BJ (cell line): ENCODE data around the gene PDE1C. TPM values are rescaled to one million over a fixed set of nuclear protein-coding genes. Genes with fewer than 3 reads are reported as not detected.

Experiments
- CTCF ChIA-PET: fragments of 350-600 bp; formaldehyde crosslinking; extraction: SDS; loops from one replicate; lab custom pipeline; 2021; ENCODE audit warnings: antibody characterized with exemption, inconsistent platforms; lab: Yijun Ruan, JAX
- POLR2A ChIA-PET: fragments of 300-600 bp; sonication (Branson Sonifier 250); formaldehyde crosslinking; extraction: SDS; loops from one replicate; lab custom pipeline; 2021; ENCODE audit warnings: antibody characterized with exemption; lab: Charles Lee
- DNase-seq: peaks from one replicate; pipeline ENCODE4 v3.0.0-alpha.2; 2011; ENCODE audit warnings: low read depth
- H3K27me3 ChIP-seq: 2 replicates; pipeline ENCODE4 v1.6.0; 2011; ENCODE audit warnings: low read length; ENCODE audit not compliant: control insufficient read depth, insufficient read depth
- H3K36me3 ChIP-seq: 2 replicates; pipeline ENCODE4 v1.5.1; 2011; ENCODE audit warnings: low read length; ENCODE audit not compliant: control insufficient read depth, insufficient read depth
- H3K4me3 ChIP-seq: 2 replicates; pipeline ENCODE4 v1.5.1; 2011; ENCODE audit warnings: low read depth, mild to moderate bottlenecking, control low read depth, low read length
- CTCF ChIP-seq: IDR thresholded peaks from 2 replicates; pipeline ENCODE4 v1.5.1; 2011; ENCODE audit warnings: low read depth, mild to moderate bottlenecking, control low read depth, inconsistent platforms, low read length, moderate library complexity; ENCODE audit not compliant: insufficient read depth
- polyA plus RNA-seq: library from polyadenylated mRNA; depleted of rRNA; stranded (reverse); fragments of >200 nt; gene quantifications from 2 replicates; pipeline ENCODE4 v1.2.3, GENCODE V29; 2011

PDE1C gene
- polyA plus RNA-seq, 1 experiment: 19.6 TPM

- Histone ChIP-seq H3K36me3 (no peaks in the 10 kb centered on the region), H3K4me3 (no peak overlapping the region), H3K27me3 (no peaks in the 10 kb centered on the region)
- ChIA-PET CTCF (interaction anchor here (1.5 kb wide), 1 partner anchor 26 kb away, joined by 3 read pairs; no protein-coding TSS in a partner anchor), POLR2A (no interaction called here)
- DNase-seq: no peak
- no peak for TF ChIP-seq CTCF
These were observed 24.3 kb upstream of the PDE1C start for GRCh38 chr7:32094516-32094915.

- TF ChIP-seq CTCF: no peak
- Histone ChIP-seq H3K36me3 (no peaks in the 10 kb centered on the region), H3K27me3 (no peaks in the 10 kb centered on the region), H3K4me3 (no peak overlapping the region)
- ChIA-PET POLR2A (no interaction called here), CTCF (interaction anchor here (1.5 kb wide), 2 partner anchors 18 to 26 kb away, joined by 3 read pairs; no protein-coding TSS in a partner anchor)
- peak; percentile 79 for DNase-seq
These were observed 23.5 kb upstream of the PDE1C start for GRCh38 chr7:32093415-32094408.

DNA sequence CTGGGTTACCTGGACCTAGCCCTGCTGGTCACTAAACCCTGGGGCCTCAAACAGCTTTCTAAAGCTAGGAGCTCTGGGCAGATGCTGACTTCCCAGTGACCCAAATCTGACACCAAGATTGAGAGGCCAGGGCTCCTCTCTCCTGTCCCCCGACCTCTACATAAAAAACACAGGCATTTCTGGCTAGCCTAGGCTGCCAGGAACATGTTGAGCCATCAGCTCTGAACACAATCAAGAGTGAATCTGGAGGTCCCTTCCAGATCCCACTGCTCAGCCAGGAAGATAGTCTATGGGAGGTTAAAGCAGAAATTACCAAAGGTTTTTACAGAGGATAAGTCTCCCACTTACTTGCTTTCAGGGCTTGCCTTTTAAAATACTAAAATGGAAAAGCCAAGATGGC is 22.1 kb upstream of the PDE1C start:
- no peak for TF ChIP-seq CTCF
- Histone ChIP-seq H3K27me3 (no peaks in the 10 kb centered on the region), H3K36me3 (no peaks in the 10 kb centered on the region), H3K4me3 (no peak overlapping the region)
- ChIA-PET CTCF (interaction anchor here (1.5 kb wide), 1 partner anchor 17 kb away, joined by 3 read pairs; no protein-coding TSS in a partner anchor), POLR2A (no interaction called here)
- no peak for DNase-seq

DNA sequence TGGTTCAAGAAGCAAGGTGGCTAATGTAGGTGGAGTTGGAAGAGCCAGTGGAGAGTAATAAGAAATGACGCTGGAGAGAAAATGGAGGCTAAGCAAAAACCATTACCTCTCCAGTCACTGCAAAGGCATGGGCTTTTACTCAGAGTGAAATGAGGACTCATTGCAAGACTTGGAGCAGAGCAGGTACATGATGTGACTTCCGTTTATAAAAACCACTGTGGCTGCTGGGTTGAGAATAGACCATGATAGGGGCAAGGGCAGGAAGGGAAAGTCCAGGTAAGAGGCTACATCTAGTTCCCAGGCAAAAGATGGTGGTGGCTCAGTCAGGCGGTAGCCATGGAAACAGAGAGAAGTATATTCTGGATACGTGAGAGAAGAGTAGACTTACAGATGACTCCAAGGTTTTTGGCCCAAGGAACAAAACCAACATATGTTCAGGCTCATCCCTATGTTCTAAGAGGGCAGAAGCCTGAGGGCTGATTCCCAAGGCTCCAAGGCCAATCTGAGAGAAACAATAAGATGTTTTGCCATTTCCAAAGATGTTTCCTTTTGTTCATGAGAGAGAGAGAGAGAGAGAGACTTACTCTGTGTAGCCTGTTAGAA is 21.5 kb upstream of the PDE1C start:
- POLR2A ChIA-PET: no interaction called here
- CTCF ChIA-PET: interaction anchor here (1.5 kb wide), 1 partner anchor 16 kb away, joined by 3 read pairs; no protein-coding TSS in a partner anchor
- H3K36me3 ChIP-seq: no peaks in the 10 kb centered on the region
- no peak for TF ChIP-seq CTCF
- H3K27me3 ChIP-seq: no peaks in the 10 kb centered on the region
- H3K4me3 ChIP-seq: no peak overlapping the region
- no peak for DNase-seq

DNA sequence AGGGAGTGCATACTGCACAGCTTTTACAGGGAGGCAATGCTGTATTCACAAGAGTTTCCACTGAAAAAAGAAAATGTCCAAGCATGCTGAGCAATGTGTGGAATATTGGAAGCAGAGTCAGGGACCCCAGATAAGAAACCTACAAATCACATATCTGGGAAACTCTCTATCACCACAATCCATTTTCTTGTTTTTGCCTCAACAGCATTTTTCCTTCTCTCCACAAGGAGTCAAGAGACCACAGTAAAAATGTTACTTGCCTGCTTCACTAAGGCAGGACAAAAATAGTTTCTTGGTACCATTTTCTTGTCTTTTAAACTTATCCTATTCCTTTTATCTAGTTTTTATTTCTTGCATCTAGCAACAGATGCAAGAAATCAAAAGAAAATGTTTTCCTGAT is 19.5 kb upstream of the PDE1C start:
- DNase-seq: no peak
- Histone ChIP-seq H3K27me3 (no peaks in the 10 kb centered on the region), H3K36me3 (no peaks in the 10 kb centered on the region), H3K4me3 (no peak overlapping the region)
- 0 out of 2 replicates have a peak, but pooled peaks have one; percentile 2 for TF ChIP-seq CTCF
- ChIA-PET CTCF (interaction anchor here (0.9 to 1.2 kb wide), 2 partner anchors 73 to 75 kb away, joined by 4 read pairs; no protein-coding TSS in a partner anchor), POLR2A (interaction anchor here (0.6 kb wide), 1 partner anchor 85 kb away, joined by 3 read pairs; no protein-coding TSS in a partner anchor)
